ENCODE results near the gene SLC39A9.

The SLC39A9 gene

DNA sequence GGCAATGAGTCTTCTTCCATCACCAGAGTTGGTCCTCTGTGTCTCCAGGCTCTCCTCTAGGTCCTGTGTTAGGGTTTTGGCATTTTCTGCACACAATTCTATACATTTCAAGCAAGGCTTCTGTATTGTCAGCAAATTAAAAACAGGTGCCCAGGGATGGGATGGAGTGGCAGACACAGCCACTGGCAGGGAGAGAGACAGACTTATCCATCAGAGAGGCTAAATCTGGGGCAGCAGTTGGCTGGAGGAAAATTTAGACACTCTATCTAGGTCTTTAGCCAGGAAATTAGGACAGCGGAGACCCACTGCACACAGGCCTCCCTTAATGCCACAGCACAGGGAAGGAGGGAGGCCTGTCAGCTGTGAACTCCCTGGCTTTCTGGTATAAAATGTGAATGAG is 106.3 kb downstream of the SLC39A9 start:
- Mint-ChIP-seq H3K4me3 (no peak overlapping the region), H3K27ac (no peak overlapping the region), H3K4me1 (ENCODE audit: low read depth) (no peaks in the 10 kb centered on the region), H3K27me3 (ENCODE audit: low read depth) (peaks cover 10% of the 10 kb centered on the region), H3K9me3 (no peaks in the 10 kb centered on the region), H3K36me3 (ENCODE audit: low read depth) (no peaks in the 10 kb centered on the region)

DNA sequence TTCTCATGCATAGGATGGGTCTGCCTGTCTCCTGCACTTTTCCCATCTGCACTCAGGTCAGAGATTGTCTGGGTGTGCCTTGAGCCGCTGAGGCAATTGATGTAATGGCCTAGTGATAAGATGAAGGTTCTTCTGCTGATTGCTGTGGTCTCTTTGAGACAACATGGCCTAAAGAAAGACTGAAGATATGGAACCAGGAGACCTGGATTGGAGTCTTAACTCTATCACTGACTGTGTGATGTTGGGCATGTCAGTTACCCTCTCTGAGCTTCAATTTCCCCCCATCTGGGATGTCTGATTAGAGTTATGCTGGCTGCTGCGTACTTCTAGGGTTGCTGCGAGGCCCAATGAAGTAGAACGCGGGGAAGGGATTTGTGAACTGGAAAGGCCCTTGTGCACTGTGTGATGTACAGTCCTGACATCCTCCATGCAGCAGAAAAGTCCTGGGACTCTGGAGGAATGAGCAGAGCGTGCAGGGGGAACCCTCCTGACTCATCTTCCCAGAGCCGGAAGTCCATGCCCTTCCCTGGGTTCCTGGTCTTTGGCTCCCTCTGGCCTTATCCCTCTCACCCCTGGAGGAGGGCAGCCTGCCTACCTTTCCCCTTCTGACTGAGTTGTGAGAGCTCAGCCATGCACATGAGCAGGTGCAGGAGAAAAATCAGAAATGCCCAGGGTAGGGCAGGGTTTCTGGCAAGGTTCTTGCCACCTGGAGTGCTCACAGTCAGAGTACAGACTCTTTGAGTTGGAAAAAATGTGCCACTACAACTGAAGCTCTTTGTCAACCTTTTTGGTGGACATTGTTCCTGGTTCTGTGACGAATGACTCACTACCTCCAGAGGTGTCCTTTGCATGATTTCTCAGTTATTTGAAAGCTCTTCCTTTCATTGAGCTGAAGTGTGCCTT is 107.1 kb downstream of the SLC39A9 start:
- Mint-ChIP-seq H3K27me3 (ENCODE audit: low read depth) (peaks cover 14% of the 10 kb centered on the region), H3K36me3 (ENCODE audit: low read depth) (no peaks in the 10 kb centered on the region), H3K4me1 (ENCODE audit: low read depth) (no peaks in the 10 kb centered on the region), H3K9me3 (no peaks in the 10 kb centered on the region), H3K27ac (no peak overlapping the region), H3K4me3 (no peak overlapping the region)

DNA sequence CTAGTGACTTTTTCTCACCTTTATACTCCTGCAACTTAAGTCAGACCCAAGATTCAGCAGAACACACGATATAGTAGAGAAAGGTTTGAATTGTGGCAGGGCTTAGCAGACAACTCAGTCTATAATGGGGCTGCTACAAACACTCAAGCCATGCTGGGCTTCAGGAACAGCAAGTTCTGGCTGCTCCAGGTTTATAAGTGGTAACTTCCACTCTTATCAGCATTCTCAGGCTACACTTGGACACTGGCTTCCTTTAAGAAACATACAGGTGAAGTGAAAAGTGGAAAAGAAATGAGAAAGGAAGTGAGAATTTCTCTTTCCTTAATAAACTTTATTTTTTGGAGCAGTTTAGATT is 107.7 kb downstream of the SLC39A9 start:
- no peak overlapping the region for H3K4me3 Mint-ChIP-seq
- no peaks in the 10 kb centered on the region for H3K9me3 Mint-ChIP-seq
- H3K36me3 Mint-ChIP-seq (ENCODE audit: low read depth) = no peaks in the 10 kb centered on the region
- H3K27me3 Mint-ChIP-seq (ENCODE audit: low read depth) = peaks cover 20% of the 10 kb centered on the region
- no peaks in the 10 kb centered on the region for H3K4me1 Mint-ChIP-seq (ENCODE audit: low read depth)
- no peak overlapping the region for H3K27ac Mint-ChIP-seq
